Breast epithelium (tissue), 3 donors: ENCODE data around the gene ZNF785.

Experiments
- CTCF ChIP-seq, 3 donors: fragments of 450-650 bp; IDR thresholded peaks; one replicate each; pipeline ENCODE4 v1.5.1; 2016 to 2017; ENCODE audit warnings: antibody characterized with exemption in 3 of 3, mild to moderate bottlenecking in 3 of 3, moderate library complexity in 3 of 3
- POLR2A ChIP-seq: fragments of 450-650 bp; IDR thresholded peaks from one replicate; pipeline ENCODE4 v1.6.1; 2016; ENCODE audit warnings: antibody characterized with exemption, mild to moderate bottlenecking, moderate library complexity
- POLR2AphosphoS5 ChIP-seq, 3 donors: sonication (generic); formaldehyde crosslinking; IDR thresholded peaks; one replicate each; pipeline ENCODE4 v1.6.1; 2017; ENCODE audit warnings: antibody characterized with exemption in 3 of 3

DNA sequence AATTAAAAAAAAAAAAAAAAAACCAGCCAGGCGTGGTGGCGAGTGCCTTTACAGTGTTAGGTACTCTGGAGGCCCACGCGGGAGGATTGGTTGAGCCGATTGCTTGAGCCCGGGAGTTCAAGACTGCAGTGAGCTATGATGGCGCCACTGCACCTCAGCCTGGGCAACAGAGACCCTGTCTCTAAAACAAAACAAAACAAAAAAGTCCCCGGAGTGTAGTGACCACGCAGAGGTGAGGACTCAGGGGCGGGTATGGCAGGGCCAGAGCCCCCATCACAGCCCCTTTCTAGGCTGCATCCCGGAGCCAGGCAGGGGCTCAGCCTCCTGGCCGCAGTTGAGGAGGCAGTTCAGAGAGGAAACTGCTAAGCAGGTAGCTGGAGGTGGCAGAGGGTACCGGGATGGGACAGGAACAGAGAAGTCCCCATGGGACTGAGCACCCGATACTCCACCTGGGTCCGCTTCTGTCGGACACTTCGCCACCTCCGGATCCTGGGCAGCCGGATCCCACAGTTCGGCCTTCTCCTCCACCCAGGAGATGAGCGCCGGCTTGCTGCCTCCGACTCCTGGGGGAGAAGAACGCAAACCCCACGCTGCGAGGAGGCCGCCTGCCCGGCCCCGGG, 51.6 kb downstream of the ZNF785 start:
- TF ChIP-seq CTCF (IDR thresholded peaks at IDR 0.05) (no peak), POLR2A (no peak), POLR2AphosphoS5 (IDR thresholded peaks at IDR 0.05) (no peak)
